PC-3 (cell line): Measurements from ENCODE around the gene ST8SIA3. TPM values are rescaled to one million over a fixed set of nuclear protein-coding genes. Genes with fewer than 3 reads are reported as not detected.

Source experiments
- ATAC-seq: fragments of 200-7000 bp; cut with Tn5 transposase; 2 replicates; pipeline ENCODE4 v1.9.1; 2020; ENCODE audit warnings: mild to moderate bottlenecking, moderate library complexity
- BruUV-seq: library from RNA; stranded (reverse); fragments of 400-500 nt; replicated peaks from 2 replicates; lab custom pipeline; 2021; lab: Mats Ljungman, UMichigan
- CTCF ChIA-PET: fragments of 300-600 bp; sonication (Branson Sonifier 250); formaldehyde crosslinking; loops from one replicate; lab custom pipeline; 2022; ENCODE audit warnings: antibody characterized with exemption; lab: Charles Lee
- POLR2A ChIA-PET: fragments of 300-600 bp; sonication (Branson Sonifier 250); formaldehyde crosslinking; loops from one replicate; lab custom pipeline; 2022; ENCODE audit warnings: antibody characterized with exemption; ENCODE audit not compliant: unreplicated experiment; lab: Charles Lee
- DNase-seq: peaks from one replicate; pipeline ENCODE4 v3.0.0-alpha.2; 2015
- H2AFZ ChIP-seq: fragments of 300-600 bp; sonication (generic); 2 replicates; pipeline ENCODE4 v1.6.0; 2016; ENCODE audit warnings: antibody characterized with exemption, low read length
- H3F3A ChIP-seq: fragments of 300-600 bp; sonication (generic); one replicate; pipeline ENCODE4 v1.6.0; 2017; ENCODE audit warnings: antibody characterized with exemption, low read length, control low read depth, mild to moderate bottlenecking; ENCODE audit not compliant: unreplicated experiment
- H3K27ac ChIP-seq: fragments of 300-600 bp; sonication (generic); 2 replicates; pipeline ENCODE4 v1.5.1; 2016; ENCODE audit warnings: mild to moderate bottlenecking, low read length
- H3K27me3 ChIP-seq: fragments of 300-600 bp; sonication (generic); 2 replicates; pipeline ENCODE4 v1.6.1; 2016; ENCODE audit warnings: low read length, mixed read lengths
- H3K36me3 ChIP-seq: fragments of 300-600 bp; sonication (generic); 2 replicates; pipeline ENCODE4 v1.6.1; 2016; ENCODE audit warnings: low read depth, mixed run types, low read length, mixed read lengths
- H3K4me1 ChIP-seq: fragments of 300-600 bp; sonication (generic); 2 replicates; pipeline ENCODE4 v1.5.1; 2016; ENCODE audit warnings: low read length; ENCODE audit not compliant: insufficient read depth
- H3K4me2 ChIP-seq: fragments of 300-600 bp; sonication (generic); 2 replicates; pipeline ENCODE4 v1.6.0; 2016; ENCODE audit warnings: low read length
- H3K4me3 ChIP-seq: fragments of 300-600 bp; sonication (generic); 2 replicates; pipeline ENCODE4 v1.5.1; 2016; ENCODE audit warnings: mild to moderate bottlenecking, low read length, mixed read lengths
- H3K79me2 ChIP-seq: fragments of 300-600 bp; sonication (generic); 2 replicates; pipeline ENCODE4 v1.6.1; 2017; ENCODE audit warnings: low read length, mixed read lengths
- H3K9ac ChIP-seq: fragments of 300-600 bp; sonication (generic); 2 replicates; pipeline ENCODE4 v1.6.0; 2016; ENCODE audit warnings: mild to moderate bottlenecking, low read length
- H3K9me2 ChIP-seq: fragments of 300-600 bp; sonication (generic); replicated peaks from 2 replicates; pipeline ENCODE4 v1.6.1; 2016; ENCODE audit warnings: mixed run types, low read length, mixed read lengths
- H3K9me3 ChIP-seq: fragments of 300-600 bp; sonication (generic); 2 replicates; pipeline ENCODE4 v1.6.1; 2016; ENCODE audit warnings: low read length, mixed read lengths
- H4K20me1 ChIP-seq: fragments of 300-600 bp; sonication (generic); 2 replicates; pipeline ENCODE4 v1.6.1; 2016; ENCODE audit warnings: low read length, mixed read lengths
- CTCF ChIP-seq: fragments of 300-600 bp; sonication (generic); conservative IDR thresholded peaks from 2 replicates; pipeline ENCODE4 v1.5.1; 2017; ENCODE audit warnings: antibody characterized with exemption, low read depth, mild to moderate bottlenecking, low read length
- EZH2 ChIP-seq: fragments of 300-600 bp; sonication (generic); IDR thresholded peaks from one replicate; pipeline ENCODE4 v1.6.1; 2017; ENCODE audit warnings: antibody characterized with exemption, mild to moderate bottlenecking, low read length; ENCODE audit not compliant: unreplicated experiment
- EZH2phosphoT487 ChIP-seq: fragments of 300-600 bp; sonication (generic); IDR thresholded peaks from 2 replicates; pipeline ENCODE4 v1.6.1; 2018; ENCODE audit warnings: mild to moderate bottlenecking, antibody characterized with exemption, low read length, borderline replicate concordance
- intact Hi-C: fragments of 100-400 bp; cut with micrococcal nuclease; formaldehyde crosslinking; loops from 2 replicates; pipeline ENCODE4 v1.9.0; 2023
- total RNA-seq: library from RNA; depleted of rRNA; stranded (reverse); fragments of >200 nt; gene quantifications from 2 replicates; pipeline ENCODE4 v1.2.3, GENCODE V29; 2014

Gene ST8SIA3
- total RNA-seq, 1 experiment from 2014 or later = not detected

- Histone ChIP-seq H3K9ac (no peak overlapping the region), H3K27me3 (peaks cover 51% of the 10 kb centered on the region), H2AFZ (no peak overlapping the region), H3K4me3 (no peak overlapping the region), H3K27ac (no peak overlapping the region), H3F3A (no peaks in the 10 kb centered on the region), H3K9me2 (no peaks in the 10 kb centered on the region), H3K36me3 (no peaks in the 10 kb centered on the region), H3K79me2 (no peaks in the 10 kb centered on the region), H3K9me3 (no peaks in the 10 kb centered on the region), H3K4me1 (no peaks in the 10 kb centered on the region), H4K20me1 (no peaks in the 10 kb centered on the region), H3K4me2 (no peak overlapping the region)
- intact Hi-C loops = no loop called here
- CTCF ChIA-PET = no interaction called here
- DNase-seq = no peak
- TF ChIP-seq EZH2 (no peak), EZH2phosphoT487 (no peak), CTCF (no peak)
- no peak for ATAC-seq
- no TSS peak for BruUV-seq
- POLR2A ChIA-PET = no interaction called here
Observed at GRCh38 chr18:57331718-57332117, 20.6 kb upstream of the ST8SIA3 start.

DNA sequence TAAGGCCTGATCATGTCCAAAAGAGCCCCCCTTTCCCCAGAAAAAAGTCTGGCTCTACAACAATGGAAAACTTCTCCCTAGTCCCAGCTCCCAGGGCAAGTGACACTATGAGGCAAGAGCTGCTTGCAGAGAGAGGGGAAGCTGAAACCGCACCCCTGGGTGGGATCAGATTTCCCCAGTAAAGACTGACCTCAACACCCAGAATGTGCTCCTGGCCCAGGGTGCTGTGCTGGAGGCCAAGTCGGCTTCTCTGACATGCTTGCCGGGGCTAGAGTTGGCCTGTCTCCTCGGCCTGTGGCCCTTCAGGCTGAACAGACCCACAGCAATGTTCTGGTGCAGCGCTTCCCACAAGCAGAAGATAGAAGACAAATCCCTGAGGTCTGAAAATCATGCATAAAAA is 18.4 kb upstream of the ST8SIA3 start:
- Histone ChIP-seq H3F3A (no peaks in the 10 kb centered on the region), H3K4me1 (no peaks in the 10 kb centered on the region), H4K20me1 (no peaks in the 10 kb centered on the region), H3K4me3 (no peak overlapping the region), H3K79me2 (no peaks in the 10 kb centered on the region), H3K36me3 (no peaks in the 10 kb centered on the region), H3K9me3 (no peaks in the 10 kb centered on the region), H3K9ac (no peak overlapping the region), H3K9me2 (no peaks in the 10 kb centered on the region), H3K27ac (no peak overlapping the region), H3K4me2 (no peak overlapping the region), H3K27me3 (peaks cover 65% of the 10 kb centered on the region), H2AFZ (no peak overlapping the region)
- ATAC-seq (no peak), DNase-seq (no peak)
- ChIA-PET CTCF (no interaction called here), POLR2A (no interaction called here)
- intact Hi-C loops = no loop called here
- TF ChIP-seq EZH2phosphoT487 (no peak), CTCF (no peak), EZH2 (no peak)
- BruUV-seq = no TSS peak

GRCh38 chr18:57334383-57334782 is 18.0 kb upstream of the ST8SIA3 start:
- no peaks in the 10 kb centered on the region for H3K79me2 ChIP-seq

More at GRCh38 chr18:57334383-57334782, 18.0 kb upstream of the ST8SIA3 start:
- DNase-seq (no peak), ATAC-seq (no peak)
- ChIA-PET POLR2A (no interaction called here), CTCF (no interaction called here)
- no peak overlapping the region for H3K4me3 ChIP-seq
- intact Hi-C loops = no loop called here
- H3K4me2 ChIP-seq = no peak overlapping the region
- H3F3A ChIP-seq = no peaks in the 10 kb centered on the region
- no TSS peak for BruUV-seq
- H3K4me1 ChIP-seq = no peaks in the 10 kb centered on the region
- H2AFZ ChIP-seq = no peak overlapping the region
- no peak for TF ChIP-seq CTCF
- no peak for TF ChIP-seq EZH2phosphoT487
- TF ChIP-seq EZH2 = no peak
- H3K9ac ChIP-seq = no peak overlapping the region
- H3K27me3 ChIP-seq = peaks cover 65% of the 10 kb centered on the region
- H3K27ac ChIP-seq = no peak overlapping the region
- no peaks in the 10 kb centered on the region for H3K9me2 ChIP-seq
- H3K9me3 ChIP-seq = no peaks in the 10 kb centered on the region
- no peaks in the 10 kb centered on the region for H4K20me1 ChIP-seq
- H3K36me3 ChIP-seq = no peaks in the 10 kb centered on the region
